ENCODE data around the gene ADGRE1. TPM values are rescaled to one million over a fixed set of nuclear protein-coding genes. Genes with fewer than 3 reads are reported as not detected.

ADGRE1 gene
- total and polyA plus RNA-seq, 2 of the 8 experiments (the other 6 are each of a cell fraction or from before 2014, with no cell fraction given) = not detected

- TF ChIP-seq SAP30 (IDR thresholded peaks at IDR 0.05; ENCODE audit: insufficient read depth, insufficient replicate concordance, low read length) (no peak), SIN3A (conservative IDR thresholded peaks at IDR 0.05 in 1 of 2, IDR thresholded peaks at IDR 0.05 in 1 of 2; ENCODE audit: low read depth in 1 of 2, low read length in 2 of 2) (no peak), CHD1 (IDR thresholded peaks at IDR 0.05; ENCODE audit: low read depth, low read length) (no peak), KDM4A (IDR thresholded peaks at IDR 0.05; ENCODE audit: low read depth, low read length, severe bottlenecking) (no peak), SP1 (IDR thresholded peaks at IDR 0.05; ENCODE audit: low read depth, low read length) (no peak)
Measured at GRCh38 chr19:6842871-6843607, 44.3 kb upstream of the ADGRE1 start (continued).

Data from H1 (cell line).